ACHN (cell line): ENCODE data around the gene IL27RA.

ENCODE experiments used
- DNase-seq: peaks from one replicate; pipeline ENCODE4 v3.0.0-alpha.2; 2015
- in situ Hi-C: cut with HindIII; loops from 2 replicates; pipeline ENCODE4 v1.10.0; 2017; ENCODE audit warnings: low sequenced_read_pairs, low pct_ligation_motif_present, low pct_unique_long_range_greater_than_20kb

The IL27RA gene

GRCh38 chr19:14053500-14053899, 21.9 kb downstream of the IL27RA start:
- no peak for DNase-seq
- in situ Hi-C loops = no loop called here

GRCh38 chr19:14054099-14054498, 22.5 kb downstream of the IL27RA start:
- in situ Hi-C loops = no loop called here
- DNase-seq = no peak

GRCh38 chr19:14054721-14055120, 23.2 kb downstream of the IL27RA start:
- in situ Hi-C loops = no loop called here

GRCh38 chr19:14055396-14055795, 23.8 kb downstream of the IL27RA start:
- in situ Hi-C loops = no loop called here
- DNase-seq = no peak

More at GRCh38 chr19:14054721-14055120, 23.2 kb downstream of the IL27RA start:
- no peak for DNase-seq

- in situ Hi-C loops = no loop called here
- DNase-seq = no peak
Observed at GRCh38 chr19:14056069-14056666, 24.6 kb downstream of the IL27RA start.

GRCh38 chr19:14056741-14057356, 25.3 kb downstream of the IL27RA start:
- no peak for DNase-seq
- in situ Hi-C loops = no loop called here

GRCh38 chr19:14058182-14059092, 26.9 kb downstream of the IL27RA start:
- in situ Hi-C loops = no loop called here
- DNase-seq = no peak

- no peak for DNase-seq
- in situ Hi-C loops = no loop called here
Observed at GRCh38 chr19:14059093-14059480, 27.5 kb downstream of the IL27RA start.

- in situ Hi-C loops = no loop called here
Observed at GRCh38 chr19:14059652-14060155, 28.1 kb downstream of the IL27RA start.

GRCh38 chr19:14061081-14061749, 29.7 kb downstream of the IL27RA start:
- in situ Hi-C loops = no loop called here
- DNase-seq = no peak

More at GRCh38 chr19:14059652-14060155, 28.1 kb downstream of the IL27RA start:
- no peak for DNase-seq

- DNase-seq = peak; percentile 68
- in situ Hi-C loops = no loop called here
Observed at GRCh38 chr19:14061751-14062557, 30.4 kb downstream of the IL27RA start, which contains the start of gene PALM3. Gene PALM3 (minus strand): TSS chr19:14062076. CDS start chr19:14061980, 96 bp downstream.

- no peak for DNase-seq
- in situ Hi-C loops = no loop called here
Observed at GRCh38 chr19:14062558-14062855, 30.9 kb downstream of the IL27RA start.

GRCh38 chr19:14063105-14063504, 31.5 kb downstream of the IL27RA start:
- DNase-seq = no peak
- in situ Hi-C loops = no loop called here

- DNase-seq = no peak
- in situ Hi-C loops = no loop called here
Observed at GRCh38 chr19:14066134-14066533, 34.6 kb downstream of the IL27RA start.

- in situ Hi-C loops = no loop called here
- DNase-seq = no peak
Observed at GRCh38 chr19:14070268-14071050, 38.9 kb downstream of the IL27RA start.

- in situ Hi-C loops = no loop called here
- peak; percentile 42 for DNase-seq
Observed at GRCh38 chr19:14072535-14073260, 41.1 kb downstream of the IL27RA start, which contains the start of gene MISP3. Gene MISP3 (plus strand): TSS chr19:14072786. CDS start chr19:14073310, 524 bp downstream.
